CD14-positive monocyte (primary cell): ENCODE results near the gene IPO9. TPM values are rescaled to one million over a fixed set of nuclear protein-coding genes. Genes with fewer than 3 reads are reported as not detected.

ENCODE experiments used
- DNase-seq, 3 donors: peaks; one replicate each; pipeline ENCODE4 v3.0.0-alpha.2; 2011 to 2022
- H2AFZ ChIP-seq: 2 replicates; pipeline ENCODE4 v1.6.0; 2012; ENCODE audit warnings: mild to moderate bottlenecking, low read depth, low read length, inconsistent platforms; ENCODE audit not compliant: insufficient read depth, poor library complexity, severe bottlenecking
- H3K27ac ChIP-seq, 2 donors: 1 replicate in 1 of 2; 2 replicates in 1 of 2; pipeline ENCODE4 v1.5.1; 2012 to 2013; ENCODE audit warnings: low read length in 2 of 2, control low read depth in 1 of 2, inconsistent platforms in 1 of 2, low read depth in 1 of 2, mild to moderate bottlenecking in 1 of 2
- H3K27me3 ChIP-seq, 2 donors: one replicate each; pipeline versions ENCODE4 v1.6.0 to v1.6.1; 2011 to 2013; ENCODE audit warnings: low read length in 2 of 2; ENCODE audit not compliant: control insufficient read depth in 2 of 2, insufficient read depth in 2 of 2
- H3K36me3 ChIP-seq, 2 donors: replicated peaks in 1 of 2; 1 replicate in 1 of 2; 2 replicates in 1 of 2; pipeline versions ENCODE4 v1.5.1 to v1.6.1; 2012 to 2013; ENCODE audit warnings: low read length in 2 of 2, control low read depth in 1 of 2, inconsistent platforms in 1 of 2, mild to moderate bottlenecking in 1 of 2; ENCODE audit not compliant: insufficient read depth in 2 of 2, control insufficient read depth in 1 of 2
- H3K4me1 ChIP-seq, 2 donors: 1 replicate in 1 of 2; 2 replicates in 1 of 2; pipeline versions ENCODE4 v1.5.1 to v1.6.1; 2012 to 2013; ENCODE audit warnings: low read length in 2 of 2, control low read depth in 1 of 2, inconsistent platforms in 1 of 2, mild to moderate bottlenecking in 1 of 2, moderate library complexity in 1 of 2; ENCODE audit not compliant: insufficient read depth in 2 of 2, control insufficient read depth in 1 of 2
- H3K4me2 ChIP-seq: replicated peaks from 2 replicates; pipeline ENCODE3; 2012; ENCODE audit warnings: low read length, moderate library complexity, mild to moderate bottlenecking; ENCODE audit not compliant: poor library complexity, severe bottlenecking; ENCODE audit errors: extremely low read depth
- H3K4me3 ChIP-seq, 3 experiments: fragments of 200-600 bp in 1 of 3; sonication (generic) in 1 of 3; replicated peaks in 1 of 3; 1 replicate in 2 of 3; 2 replicates in 1 of 3; pipeline ENCODE4 v1.5.1; 2011 to 2013; ENCODE audit warnings: low read length in 3 of 3, mild to moderate bottlenecking in 3 of 3, control low read depth in 2 of 3, low read depth in 2 of 3, inconsistent platforms in 1 of 3, moderate library complexity in 1 of 3
- H3K79me2 ChIP-seq: 2 replicates; pipeline ENCODE4 v1.6.0; 2012; ENCODE audit warnings: mild to moderate bottlenecking, control low read depth, inconsistent platforms, low read length, moderate library complexity; ENCODE audit not compliant: insufficient read depth
- H3K9ac ChIP-seq: 2 replicates; pipeline ENCODE4 v1.6.0; 2017; ENCODE audit warnings: low read length, mild to moderate bottlenecking; ENCODE audit not compliant: insufficient read depth, poor library complexity, severe bottlenecking
- H3K9me3 ChIP-seq, 2 donors: replicated peaks in 1 of 2; 1 replicate in 1 of 2; 2 replicates in 1 of 2; pipeline versions ENCODE4 v1.5.1 to v1.6.1; 2012 to 2013; ENCODE audit warnings: low read length in 2 of 2, control low read depth in 1 of 2; ENCODE audit not compliant: control insufficient read depth in 1 of 2, insufficient read depth in 1 of 2
- H4K20me1 ChIP-seq: 2 replicates; pipeline ENCODE4 v1.6.0; 2012; ENCODE audit warnings: mild to moderate bottlenecking, low read length, control low read depth, moderate library complexity; ENCODE audit not compliant: insufficient read depth
- H3K27ac Mint-ChIP-seq, 7 donors: one replicate each; pipeline ENCODE4 v1.8.0; 2020; ENCODE audit warnings: mild to moderate bottlenecking in 7 of 7, mixed read lengths in 7 of 7, moderate library complexity in 6 of 7, inconsistent platforms in 2 of 7
- H3K27me3 Mint-ChIP-seq, 3 donors: one replicate each; pipeline ENCODE4 v1.8.0; 2021 to 2022; ENCODE audit warnings: low read depth in 3 of 3, mild to moderate bottlenecking in 3 of 3, mixed read lengths in 3 of 3, moderate library complexity in 3 of 3, inconsistent platforms in 1 of 3
- H3K36me3 Mint-ChIP-seq, 2 donors: one replicate each; pipeline ENCODE4 v1.8.0; 2020; ENCODE audit warnings: mixed read lengths in 2 of 2, inconsistent platforms in 1 of 2, mild to moderate bottlenecking in 1 of 2
- H3K4me1 Mint-ChIP-seq: one replicate; pipeline ENCODE4 v1.8.0; 2020; ENCODE audit warnings: mild to moderate bottlenecking, mixed read lengths
- H3K4me3 Mint-ChIP-seq, 2 donors: one replicate each; pipeline ENCODE4 v1.8.0; 2020; ENCODE audit warnings: mild to moderate bottlenecking in 2 of 2, mixed read lengths in 2 of 2, moderate library complexity in 1 of 2
- H3K9me3 Mint-ChIP-seq, 7 donors: one replicate each; pipeline ENCODE4 v1.8.0; 2020 to 2022; ENCODE audit warnings: mixed read lengths in 7 of 7, mild to moderate bottlenecking in 6 of 7, moderate library complexity in 6 of 7, inconsistent platforms in 2 of 7
- CTCF ChIP-seq: fragments of 200-600 bp; IDR thresholded peaks from one replicate; pipeline ENCODE4 v1.8.0; 2022; ENCODE audit warnings: antibody characterized with exemption, mild to moderate bottlenecking
- WGBS: methylation state at CpG from one replicate; pipeline ENCODE4 v1.1.5; 2013; ENCODE audit warnings: missing lambda C conversion rate; ENCODE audit not compliant: insufficient coverage; 5-methylcytosine and 5-hydroxymethylcytosine counted together
- intact Hi-C, 2 donors: fragments of 100-400 bp; cut with micrococcal nuclease; formaldehyde crosslinking; loops; one replicate each; pipeline versions ENCODE4 v1.15.0 to v1.15.1; 2023
- polyA plus RNA-seq, 3 donors: library from polyadenylated mRNA; depleted of rRNA in 1 of 3; unstranded in 2 of 3; stranded (reverse) in 1 of 3; fragments of 300-500 nt in 2 of 3; fragments of >200 nt in 1 of 3; fragmentation: Illumina TruSeq in 2 of 3; gene quantifications; 1 replicate in 2 of 3; 2 replicates in 1 of 3; pipeline ENCODE4 v1.2.3, GENCODE V29; 2012 to 2021

Gene IPO9
- polyA plus RNA-seq, 3 donors = 11.3 to 12.6 (median 12.0) TPM

GRCh38 chr1:201808633-201808990 is 20.3 kb upstream of the IPO9 start:
- no peak for TF ChIP-seq CTCF
- H3K4me1 ChIP-seq = no peaks in the 10 kb centered on the region
- Mint-ChIP-seq H3K27ac (no peak overlapping the region), H3K27me3 (peaks cover 0 to 2% (median 0%) of the 10 kb centered on the region in 3 donors), H3K36me3 (peaks cover 16 to 29% of the 10 kb centered on the region in 2 donors), H3K4me1 (no peaks in the 10 kb centered on the region), H3K9me3 (no peaks in the 10 kb centered on the region), H3K4me3 (no peak overlapping the region)
- no peaks in the 10 kb centered on the region for H3K79me2 ChIP-seq
- 100% methylated on average over 1 of the region's 6 CpGs for WGBS
- no peak overlapping the region for H3K4me2 ChIP-seq
- no peak overlapping the region for H3K9ac ChIP-seq
- no peak overlapping the region for H3K4me3 ChIP-seq
- H4K20me1 ChIP-seq = no peaks in the 10 kb centered on the region
- H2AFZ ChIP-seq = no peak overlapping the region
- H3K36me3 ChIP-seq = peaks cover 0 to 2% of the 10 kb centered on the region in 2 donors
- H3K27me3 ChIP-seq = no peaks in the 10 kb centered on the region
- no peak overlapping the region for H3K27ac ChIP-seq
- DNase-seq = no peak
- intact Hi-C loops = no loop called here
- no peaks in the 10 kb centered on the region for H3K9me3 ChIP-seq

- DNase-seq = no peak
- no peak overlapping the region for H3K27ac ChIP-seq
- no peak overlapping the region for H2AFZ ChIP-seq
- no peak overlapping the region for H3K4me2 ChIP-seq
- H3K4me3 Mint-ChIP-seq = no peak overlapping the region
- H3K36me3 ChIP-seq = peaks cover 0 to 2% of the 10 kb centered on the region in 2 donors
- H3K4me3 ChIP-seq = no peak overlapping the region
- no peaks in the 10 kb centered on the region for H4K20me1 ChIP-seq
- H3K9me3 ChIP-seq = no peaks in the 10 kb centered on the region
- no peaks in the 10 kb centered on the region for H3K9me3 Mint-ChIP-seq
- TF ChIP-seq CTCF = no peak
- peaks cover 0 to 2% (median 0%) of the 10 kb centered on the region in 3 donors for H3K27me3 Mint-ChIP-seq
- WGBS = 100% methylated on average over 1 of the region's 5 CpGs
- H3K79me2 ChIP-seq = no peaks in the 10 kb centered on the region
- no peaks in the 10 kb centered on the region for H3K27me3 ChIP-seq
- H3K9ac ChIP-seq = no peak overlapping the region
- H3K36me3 Mint-ChIP-seq = peaks cover 8 to 26% of the 10 kb centered on the region in 2 donors
- H3K27ac Mint-ChIP-seq = no peak overlapping the region
- intact Hi-C loops = no loop called here
- H3K4me1 Mint-ChIP-seq = no peaks in the 10 kb centered on the region
- no peaks in the 10 kb centered on the region for H3K4me1 ChIP-seq
Observed at GRCh38 chr1:201809876-201810275, 19.1 kb upstream of the IPO9 start.
